ENCODE results near the gene PDE1C. TPM values are rescaled to one million over a fixed set of nuclear protein-coding genes. Genes with fewer than 3 reads are reported as not detected.

PDE1C gene
- total RNA-seq, 3 donors from 2014 or later (not counting 1 experiment from before 2014, with no cell fraction given): not detected

GRCh38 chr7:31958226-31958625 is 112.0 kb downstream of the PDE1C start:
- intact Hi-C loops (cut with micrococcal nuclease): no loop called here
- H3K4me1 ChIP-seq (ENCODE audit: control insufficient read depth, insufficient read depth, low read length): no peaks in the 10 kb centered on the region
- WGBS (ENCODE audit: insufficient coverage): 87% methylated on average over 2 of the region's 2 CpGs

GRCh38 chr7:31957756-31958155 is 112.5 kb downstream of the PDE1C start:
- H3K4me1 ChIP-seq (ENCODE audit: control insufficient read depth, insufficient read depth, low read length): no peaks in the 10 kb centered on the region
- intact Hi-C loops (cut with micrococcal nuclease): no loop called here
- Mint-ChIP-seq H3K27ac (no peak overlapping the region), H3K4me1 (peaks cover 5 to 15% of the 10 kb centered on the region in 2 donors), H3K4me3 (no peak overlapping the region), H3K9me3 (no peaks in the 10 kb centered on the region), H3K27me3 (ENCODE audit: low read depth in 2 of 2) (no peaks in the 10 kb centered on the region), H3K36me3 (no peaks in the 10 kb centered on the region)
- 38% methylated on average over 1 of the region's 2 CpGs for WGBS (ENCODE audit: insufficient coverage)
- H3K27ac ChIP-seq (ENCODE audit: low read length): no peak overlapping the region
- H3K4me3 ChIP-seq (ENCODE audit: low read length): no peak overlapping the region
- H3K36me3 ChIP-seq (ENCODE audit: control insufficient read depth, insufficient read depth, low read length): no peaks in the 10 kb centered on the region
- no peaks in the 10 kb centered on the region for H3K9me3 ChIP-seq (ENCODE audit: control insufficient read depth, insufficient read depth, low read length)
- peaks cover 3% of the 10 kb centered on the region for H3K27me3 ChIP-seq (ENCODE audit: control insufficient read depth, insufficient read depth, low read length)
- ATAC-seq: no peak
- no peak for DNase-seq
- no peak for TF ChIP-seq CTCF (IDR thresholded peaks at IDR 0.05)

More at GRCh38 chr7:31958226-31958625, 112.0 kb downstream of the PDE1C start:
- Histone ChIP-seq H3K4me3 (ENCODE audit: low read length) (no peak overlapping the region), H3K27me3 (ENCODE audit: control insufficient read depth, insufficient read depth, low read length) (peaks cover 3% of the 10 kb centered on the region), H3K36me3 (ENCODE audit: control insufficient read depth, insufficient read depth, low read length) (no peaks in the 10 kb centered on the region), H3K9me3 (ENCODE audit: control insufficient read depth, insufficient read depth, low read length) (no peaks in the 10 kb centered on the region), H3K27ac (ENCODE audit: low read length) (no peak overlapping the region)
- Mint-ChIP-seq H3K9me3 (no peaks in the 10 kb centered on the region), H3K27me3 (ENCODE audit: low read depth in 2 of 2) (no peaks in the 10 kb centered on the region), H3K4me1 (peaks cover 5 to 15% of the 10 kb centered on the region in 2 donors), H3K36me3 (no peaks in the 10 kb centered on the region), H3K27ac (no peak overlapping the region), H3K4me3 (no peak overlapping the region)
- DNase-seq: no peak
- ATAC-seq: no peak
- TF ChIP-seq CTCF (IDR thresholded peaks at IDR 0.05): no peak

GRCh38 chr7:31957090-31957720 is 113.0 kb downstream of the PDE1C start:
- no peaks in the 10 kb centered on the region for H3K36me3 Mint-ChIP-seq
- no peak for TF ChIP-seq CTCF (IDR thresholded peaks at IDR 0.05)
- intact Hi-C loops (cut with micrococcal nuclease): no loop called here
- ATAC-seq (no peak), DNase-seq (no peak)
- no peak overlapping the region for H3K27ac ChIP-seq (ENCODE audit: low read length)
- H3K4me1 ChIP-seq (ENCODE audit: control insufficient read depth, insufficient read depth, low read length): no peaks in the 10 kb centered on the region
- no peaks in the 10 kb centered on the region for H3K9me3 Mint-ChIP-seq
- no peak overlapping the region for H3K4me3 ChIP-seq (ENCODE audit: low read length)
- 76% methylated on average over 2 of the region's 2 CpGs for WGBS (ENCODE audit: insufficient coverage)
- no peaks in the 10 kb centered on the region for H3K27me3 Mint-ChIP-seq (ENCODE audit: low read depth in 2 of 2)
- peaks cover 3% of the 10 kb centered on the region for H3K27me3 ChIP-seq (ENCODE audit: control insufficient read depth, insufficient read depth, low read length)
- H3K36me3 ChIP-seq (ENCODE audit: control insufficient read depth, insufficient read depth, low read length): no peaks in the 10 kb centered on the region
- H3K27ac Mint-ChIP-seq: no peak overlapping the region
- no peaks in the 10 kb centered on the region for H3K9me3 ChIP-seq (ENCODE audit: control insufficient read depth, insufficient read depth, low read length)
- no peak overlapping the region for H3K4me3 Mint-ChIP-seq
- H3K4me1 Mint-ChIP-seq: peaks cover 5 to 15% of the 10 kb centered on the region in 2 donors

GRCh38 chr7:31955641-31956040 is 114.6 kb downstream of the PDE1C start:
- no peak for TF ChIP-seq CTCF (IDR thresholded peaks at IDR 0.05)
- intact Hi-C loops (cut with micrococcal nuclease): no loop called here
- H3K9me3 ChIP-seq (ENCODE audit: control insufficient read depth, insufficient read depth, low read length): no peaks in the 10 kb centered on the region
- H3K4me1 ChIP-seq (ENCODE audit: control insufficient read depth, insufficient read depth, low read length): peaks cover 11% of the 10 kb centered on the region
- peaks cover 3% of the 10 kb centered on the region for H3K27me3 ChIP-seq (ENCODE audit: control insufficient read depth, insufficient read depth, low read length)
- Mint-ChIP-seq H3K4me1 (peaks cover 5 to 21% of the 10 kb centered on the region in 2 donors), H3K4me3 (no peak overlapping the region), H3K27me3 (ENCODE audit: low read depth in 2 of 2) (no peaks in the 10 kb centered on the region), H3K27ac (no peak overlapping the region), H3K9me3 (no peaks in the 10 kb centered on the region), H3K36me3 (no peaks in the 10 kb centered on the region)
- 93% methylated on average over 6 of the region's 6 CpGs for WGBS (ENCODE audit: insufficient coverage)
- ATAC-seq: no peak
- no peak for DNase-seq
- H3K4me3 ChIP-seq (ENCODE audit: low read length): no peak overlapping the region
- no peak overlapping the region for H3K27ac ChIP-seq (ENCODE audit: low read length)
- no peaks in the 10 kb centered on the region for H3K36me3 ChIP-seq (ENCODE audit: control insufficient read depth, insufficient read depth, low read length)

Data from natural killer cell (primary cell).